HG02870 (cell line): Measurements from ENCODE around the gene SIRPB1.
"Not testable (repeated sequence)": the region's sequence is repeated elsewhere in the genome, so short reads cannot be mapped to it uniquely, and the experiment has no call there.

ENCODE experiments used
- ATAC-seq: cut with Tn5 transposase; IDR thresholded peaks from one replicate; pipeline ENCODE4 v1.9.1; 2021; ENCODE audit warnings: mild to moderate bottlenecking, moderate library complexity; ENCODE audit not compliant: unreplicated experiment

SIRPB1 gene

GRCh38 chr20:1637226-1637625 is 17.4 kb upstream of the SIRPB1 start:
- no peak for ATAC-seq

- no peak for ATAC-seq
These were observed 16.8 kb upstream of the SIRPB1 start for GRCh38 chr20:1636621-1637020.

GRCh38 chr20:1635291-1635979 is 15.6 kb upstream of the SIRPB1 start:
- no peak for ATAC-seq

- no peak for ATAC-seq
These were observed 13.7 kb upstream of the SIRPB1 start for GRCh38 chr20:1633535-1633934.

- no peak for ATAC-seq
These were observed 12.4 kb upstream of the SIRPB1 start for GRCh38 chr20:1632178-1632577.

DNA sequence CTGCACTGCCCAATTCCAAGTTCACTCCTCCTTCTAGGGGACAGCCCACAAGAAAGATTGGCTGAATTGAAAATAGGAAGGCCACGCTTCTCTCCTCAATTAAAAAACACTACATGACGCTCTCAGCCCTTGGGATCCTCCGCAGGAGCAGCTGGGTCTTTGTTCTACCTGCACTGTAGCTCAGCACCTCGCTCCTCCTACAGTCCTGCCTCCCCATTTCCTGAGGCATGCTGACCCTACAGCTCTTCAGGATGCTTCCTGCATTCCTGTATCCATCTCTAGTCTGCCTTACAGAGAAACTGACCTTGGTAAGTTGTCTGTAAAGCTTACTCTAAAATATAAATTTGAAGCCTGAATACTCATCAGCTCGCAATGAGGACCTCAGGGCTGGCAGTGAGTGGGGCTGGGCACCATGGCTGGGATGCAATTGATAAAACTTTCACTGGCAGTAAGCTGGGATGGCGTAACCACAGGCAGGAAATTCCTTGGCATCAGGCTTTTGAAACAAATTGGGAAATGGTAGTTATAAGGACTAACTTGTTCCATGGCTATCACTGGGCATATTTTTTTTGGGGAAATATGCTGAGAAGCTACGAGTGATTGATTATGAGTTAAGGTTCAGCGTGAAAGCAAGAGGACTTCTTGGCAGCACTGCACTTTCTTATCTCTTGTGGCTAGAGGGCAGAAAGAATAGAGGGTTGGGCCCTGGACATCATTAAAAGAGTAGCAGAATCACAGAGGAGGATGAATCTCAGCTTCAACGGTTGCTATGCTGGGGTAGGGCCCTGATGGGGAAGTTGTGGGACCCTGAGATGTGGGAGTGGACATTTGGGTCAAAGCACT is 11.7 kb upstream of the SIRPB1 start:
- no peak for ATAC-seq

DNA sequence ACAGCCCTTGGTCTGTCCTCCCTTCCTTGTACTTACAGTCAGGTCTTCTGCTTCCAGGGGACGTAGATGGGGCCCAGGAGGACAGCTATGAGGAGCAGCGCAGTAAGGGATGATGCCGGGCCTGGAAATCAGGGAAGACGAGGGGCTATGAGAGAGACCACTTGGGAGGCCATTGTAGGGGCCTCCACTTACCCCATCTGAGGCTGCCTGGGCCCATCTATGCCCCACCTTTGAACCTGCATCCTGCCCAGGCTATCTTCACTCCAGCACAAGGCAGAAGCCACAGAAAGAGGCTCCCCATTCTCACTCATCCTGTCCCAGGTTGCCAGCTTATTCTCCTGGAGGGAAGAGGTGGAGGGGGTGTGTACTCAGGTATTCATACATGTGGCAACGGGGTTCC is 10.4 kb upstream of the SIRPB1 start:
- ATAC-seq, result no peak

- ATAC-seq, result no peak
These were observed 9.5 kb upstream of the SIRPB1 start for GRCh38 chr20:1629321-1629720.

- no peak for ATAC-seq
These were observed 8.8 kb upstream of the SIRPB1 start for GRCh38 chr20:1628621-1629020.

- no peak for ATAC-seq
These were observed 7.4 kb upstream of the SIRPB1 start for GRCh38 chr20:1627200-1627550.

GRCh38 chr20:1626528-1627199 is 6.9 kb upstream of the SIRPB1 start:
- no peak for ATAC-seq

DNA sequence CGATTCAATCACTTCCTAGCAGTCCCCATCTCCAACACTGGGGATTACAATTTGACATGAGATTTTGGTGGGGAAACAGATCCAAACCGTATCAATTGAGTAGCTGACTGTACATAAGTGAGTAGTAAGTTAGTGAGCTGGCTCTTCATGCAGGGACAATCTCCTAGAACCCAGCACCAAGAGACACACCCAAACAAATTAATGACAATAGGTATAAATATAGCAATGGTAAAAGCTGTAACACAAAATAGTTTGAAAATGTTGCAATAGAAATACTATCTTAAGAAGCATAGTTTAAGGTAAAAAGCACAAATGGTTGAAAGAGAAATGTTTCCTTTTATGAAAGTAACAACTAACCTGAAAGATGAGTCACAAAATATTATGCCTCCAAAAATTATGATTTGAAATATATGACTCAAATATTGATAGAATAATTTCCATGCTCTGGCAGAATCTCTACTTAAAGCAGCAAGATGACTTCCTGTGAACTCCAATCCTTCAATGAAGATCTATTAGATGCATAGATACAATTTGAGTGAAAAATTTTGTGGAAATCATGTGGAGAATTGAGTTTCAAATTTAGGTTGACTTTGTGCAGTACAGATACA is 5.4 kb upstream of the SIRPB1 start:
- ATAC-seq, result no peak

- no peak for ATAC-seq
These were observed 3.8 kb upstream of the SIRPB1 start for GRCh38 chr20:1623501-1624205.

- ATAC-seq, result no peak
These were observed 2.6 kb upstream of the SIRPB1 start for GRCh38 chr20:1622450-1622849.

DNA sequence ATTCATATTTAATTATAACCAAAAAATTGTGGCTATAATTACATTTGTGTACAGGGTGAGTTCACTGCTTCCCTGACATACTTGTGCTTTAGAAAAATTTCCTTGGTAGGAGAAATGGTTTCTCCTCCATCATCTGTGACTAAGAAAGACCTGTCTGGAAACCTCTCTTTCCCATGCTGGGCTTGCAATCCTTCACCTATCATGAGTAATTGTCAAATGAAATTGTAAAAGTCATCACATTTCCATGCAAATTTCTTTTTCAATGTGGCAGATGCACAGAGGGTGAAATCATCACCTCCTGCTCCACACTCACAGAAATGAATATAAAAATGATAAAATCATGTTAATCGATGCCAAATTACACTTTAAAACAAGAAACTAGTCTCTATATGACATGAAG is 1.5 kb upstream of the SIRPB1 start:
- ATAC-seq, result no peak

DNA sequence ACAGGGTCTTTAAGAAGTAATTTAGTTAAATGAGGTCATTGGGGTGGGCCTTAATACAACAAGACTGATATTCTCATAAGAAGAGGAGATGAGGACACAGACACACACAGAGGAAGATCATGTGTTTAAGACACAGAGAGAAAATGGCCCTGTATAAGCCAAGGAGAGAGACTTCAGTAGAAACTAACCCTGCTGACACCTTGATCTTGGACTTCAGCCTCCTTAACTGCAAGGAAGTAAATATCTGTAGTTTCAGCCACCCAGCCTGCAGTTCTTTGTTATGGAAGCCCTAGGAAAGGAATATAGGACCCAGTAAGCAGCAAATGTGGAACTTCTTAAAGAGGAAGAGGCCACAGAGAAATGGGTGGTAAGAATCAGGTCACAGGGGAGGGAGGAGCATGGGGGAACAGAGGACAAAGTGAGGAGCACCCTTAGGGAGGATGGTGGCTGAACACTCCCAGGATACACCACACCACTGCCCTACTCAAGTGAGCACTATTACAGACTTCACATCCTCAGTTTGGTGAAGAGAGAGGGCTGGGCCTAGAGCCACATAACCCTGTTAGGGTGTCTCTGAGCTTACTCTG is 762 bp downstream of the SIRPB1 start:
- no peak for ATAC-seq

DNA sequence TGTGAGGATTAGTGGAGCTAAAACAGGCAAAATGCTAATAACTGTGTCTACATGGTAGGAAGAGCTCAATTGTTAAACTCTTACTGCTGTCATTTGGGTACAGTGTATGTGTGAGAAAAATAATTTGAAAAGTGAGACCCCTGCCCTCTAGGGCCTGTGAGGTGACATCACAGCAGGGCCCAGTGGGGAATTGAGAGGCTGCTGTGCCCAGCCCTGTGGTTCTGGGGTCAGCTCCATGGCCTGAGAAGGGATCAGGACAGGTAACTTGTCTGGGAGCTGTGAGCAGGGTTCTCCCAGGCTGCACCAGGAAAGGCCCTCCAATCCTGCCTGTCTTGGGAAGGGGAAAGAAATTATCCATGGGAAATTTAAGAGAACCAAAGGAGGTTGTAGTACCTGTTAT is 1.3 kb downstream of the SIRPB1 start:
- ATAC-seq, result no peak

- ATAC-seq, result no peak
These were observed 2.9 kb downstream of the SIRPB1 start for GRCh38 chr20:1616858-1617434.

DNA sequence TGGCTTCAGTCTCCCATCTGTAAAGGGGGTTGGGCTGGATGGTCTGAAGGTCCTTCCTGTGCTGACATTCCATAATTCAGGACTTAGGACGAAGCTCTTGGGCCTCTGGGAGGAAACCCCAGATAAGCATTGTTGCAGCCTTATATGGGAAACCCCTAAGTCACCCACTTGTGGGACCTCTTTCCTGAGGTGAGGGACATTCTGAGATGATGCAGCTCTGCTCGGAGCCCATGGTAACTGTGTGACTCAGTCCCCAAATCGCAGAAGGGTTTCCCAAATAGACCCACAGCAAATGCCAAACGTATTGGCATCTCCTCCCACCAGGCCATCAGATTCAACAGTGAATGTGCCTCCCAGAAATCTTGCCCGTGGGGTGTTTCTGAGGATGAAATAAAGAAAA is 9.4 kb downstream of the SIRPB1 start:
- ATAC-seq, result not testable (repeated sequence)

GRCh38 chr20:1608678-1609347 is 11.0 kb downstream of the SIRPB1 start:
- not testable (repeated sequence) for ATAC-seq
